HG02642 (cell line): ENCODE results near the gene BRD9.

Source experiments
- ATAC-seq: cut with Tn5 transposase; IDR thresholded peaks from one replicate; pipeline ENCODE4 v1.9.1; 2021; ENCODE audit warnings: mild to moderate bottlenecking; ENCODE audit not compliant: unreplicated experiment, poor library complexity

Gene BRD9

DNA sequence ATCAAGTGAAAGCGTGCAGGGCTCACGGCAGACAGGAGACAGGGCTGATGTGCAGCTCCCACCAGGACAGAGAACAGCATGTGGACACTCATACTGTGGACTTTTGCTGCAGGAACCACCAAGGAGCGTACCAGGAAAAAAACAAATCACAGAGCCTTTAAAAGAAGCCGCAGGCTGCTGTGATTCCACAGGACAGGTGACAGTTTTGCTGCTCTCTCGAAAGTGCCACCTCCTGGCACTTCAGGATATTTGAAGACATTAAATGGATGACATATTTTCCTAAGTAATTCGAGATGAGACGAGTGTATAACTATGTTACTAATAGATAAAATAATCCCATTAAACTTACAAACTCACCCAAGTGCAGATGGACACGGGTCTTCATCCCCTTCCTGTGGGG is 71.1 kb downstream of the BRD9 start:
- ATAC-seq: no peak

DNA sequence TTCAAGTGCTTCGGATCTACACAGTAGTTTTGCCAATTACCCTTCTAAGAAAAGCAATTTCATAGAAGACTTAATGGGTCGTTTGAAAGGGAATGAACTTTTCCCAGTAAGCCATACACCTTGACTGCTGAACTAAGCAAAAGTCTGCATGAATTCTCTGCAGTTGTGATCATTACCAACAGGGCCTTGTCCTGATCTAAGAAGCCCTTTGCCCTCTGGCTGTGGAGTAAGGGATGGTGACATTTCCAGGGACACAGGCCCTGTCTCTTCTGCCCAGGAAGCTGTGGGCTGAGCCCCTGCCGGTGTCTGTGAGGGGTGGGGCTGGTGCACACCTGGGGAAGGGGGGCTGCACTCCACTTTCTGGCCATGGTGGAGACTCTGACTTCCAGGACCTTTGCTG is 72.4 kb downstream of the BRD9 start:
- no peak for ATAC-seq

DNA sequence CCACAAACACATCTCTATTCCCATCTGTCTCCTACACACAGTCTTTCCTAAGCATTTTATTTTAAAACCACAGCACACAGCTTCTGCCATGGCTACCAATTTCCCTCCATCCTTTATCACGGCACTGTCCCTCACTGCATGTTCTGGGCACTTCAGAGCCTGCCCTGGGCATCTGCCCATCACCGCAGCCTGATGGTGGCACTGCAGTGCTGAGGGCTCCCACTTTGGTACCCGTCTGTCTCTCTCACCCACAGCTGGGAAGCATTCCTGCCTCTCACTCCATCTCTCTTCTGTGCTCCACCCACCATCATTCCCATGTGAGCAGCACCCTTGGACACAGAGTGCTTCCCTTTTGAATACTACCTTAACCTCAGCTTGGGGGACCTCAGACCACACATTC is 73.5 kb downstream of the BRD9 start:
- ATAC-seq: no peak

DNA sequence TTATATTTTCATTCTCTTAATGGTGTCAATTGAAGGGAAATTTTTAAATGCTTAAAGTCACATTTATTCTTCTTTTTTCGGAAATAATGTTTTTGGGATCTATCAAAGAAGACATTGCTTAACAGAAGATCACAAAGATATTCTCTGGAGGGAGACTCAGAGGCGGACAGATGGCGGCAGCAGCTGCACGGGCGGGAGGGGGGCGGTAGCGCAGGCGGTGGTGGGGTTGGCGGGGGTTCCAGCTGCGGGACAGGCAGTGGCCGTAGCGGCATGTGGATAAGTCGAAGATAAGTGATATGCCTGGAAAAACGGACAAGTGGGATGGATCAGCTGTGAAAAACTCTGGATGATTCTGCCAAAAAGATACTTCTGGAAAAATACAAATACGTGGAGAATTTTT is 76.4 kb downstream of the BRD9 start:
- no peak for ATAC-seq

DNA sequence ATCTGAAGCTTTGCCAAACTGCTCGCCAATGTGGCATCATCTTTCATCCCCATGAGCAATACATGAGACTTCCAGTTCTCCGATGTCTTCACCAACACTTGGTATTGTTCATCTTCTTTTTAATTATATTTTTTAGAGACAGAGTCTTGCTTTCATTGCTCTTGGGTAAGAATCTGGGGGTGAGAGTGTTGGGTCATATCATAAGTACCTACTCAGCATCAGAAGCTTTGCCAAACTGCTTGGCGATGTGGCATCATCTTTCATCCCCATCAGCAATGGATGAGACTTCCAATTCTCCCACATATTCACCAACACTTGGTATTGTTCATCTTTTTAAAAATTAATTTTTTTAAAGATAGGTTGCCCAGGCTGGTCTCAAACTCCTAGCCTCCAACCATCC is 77.2 kb downstream of the BRD9 start:
- no peak for ATAC-seq
